ENCODE measurements around the gene PTPRN2.

The PTPRN2 gene

DNA sequence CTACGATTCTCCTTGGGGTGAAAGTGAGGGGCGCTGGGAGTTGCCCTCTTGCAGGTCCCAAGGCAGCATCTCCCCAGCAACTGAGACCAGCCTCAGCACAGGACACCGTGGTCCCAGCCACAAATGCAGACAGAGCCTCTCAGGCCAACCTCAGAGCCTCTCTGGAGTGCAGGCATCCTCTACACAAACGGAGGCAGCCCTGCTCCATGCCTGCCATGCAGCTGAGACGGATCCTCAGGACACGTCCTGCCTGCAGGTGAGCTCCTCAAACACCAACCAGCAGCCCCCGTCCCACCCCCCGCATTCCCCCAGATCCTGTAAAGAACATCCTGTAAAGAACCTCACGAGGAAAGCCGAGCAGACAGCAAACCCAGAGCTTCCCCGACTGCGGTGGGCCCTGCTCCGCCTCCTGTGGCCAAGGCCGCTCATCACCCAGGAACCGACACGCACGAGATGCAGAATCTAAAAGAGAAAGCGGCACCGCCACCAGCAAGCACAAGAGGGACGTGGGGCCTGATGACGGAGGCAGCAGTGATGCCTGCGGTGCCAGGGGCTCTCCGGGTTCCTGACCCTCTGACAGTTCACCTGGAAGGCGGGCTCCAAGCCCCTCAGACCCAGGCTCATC, 186.9 kb downstream of the PTPRN2 start:
- DNase-seq (ENCODE audit: low spot score): no peak

- DNase-seq (ENCODE audit: low spot score): no peak
Observed at GRCh38 chr7:158399762-158400161, 187.9 kb downstream of the PTPRN2 start.

DNA sequence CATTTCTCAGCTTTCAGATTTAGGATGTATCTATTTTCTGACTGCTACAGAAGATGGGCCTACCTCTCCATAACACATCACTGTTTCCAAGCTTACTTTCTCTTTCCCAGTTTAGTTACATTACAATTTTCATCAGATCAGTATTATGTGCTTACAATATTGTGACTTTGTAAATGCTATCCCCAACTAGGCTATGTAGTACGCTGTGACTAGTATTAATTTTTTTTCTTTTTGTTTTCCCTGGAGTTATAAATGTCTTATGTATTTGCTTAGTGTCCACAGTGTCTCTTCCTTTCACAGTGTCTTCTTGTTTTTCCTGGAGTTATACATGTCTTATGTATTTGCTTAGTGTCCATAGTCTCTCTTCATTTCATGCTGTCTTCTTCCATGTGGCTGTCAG, 188.9 kb downstream of the PTPRN2 start:
- no peak for DNase-seq (ENCODE audit: low spot score)

GRCh38 chr7:158397885-158398284, 189.7 kb downstream of the PTPRN2 start:
- DNase-seq (ENCODE audit: low spot score): no peak

DNA sequence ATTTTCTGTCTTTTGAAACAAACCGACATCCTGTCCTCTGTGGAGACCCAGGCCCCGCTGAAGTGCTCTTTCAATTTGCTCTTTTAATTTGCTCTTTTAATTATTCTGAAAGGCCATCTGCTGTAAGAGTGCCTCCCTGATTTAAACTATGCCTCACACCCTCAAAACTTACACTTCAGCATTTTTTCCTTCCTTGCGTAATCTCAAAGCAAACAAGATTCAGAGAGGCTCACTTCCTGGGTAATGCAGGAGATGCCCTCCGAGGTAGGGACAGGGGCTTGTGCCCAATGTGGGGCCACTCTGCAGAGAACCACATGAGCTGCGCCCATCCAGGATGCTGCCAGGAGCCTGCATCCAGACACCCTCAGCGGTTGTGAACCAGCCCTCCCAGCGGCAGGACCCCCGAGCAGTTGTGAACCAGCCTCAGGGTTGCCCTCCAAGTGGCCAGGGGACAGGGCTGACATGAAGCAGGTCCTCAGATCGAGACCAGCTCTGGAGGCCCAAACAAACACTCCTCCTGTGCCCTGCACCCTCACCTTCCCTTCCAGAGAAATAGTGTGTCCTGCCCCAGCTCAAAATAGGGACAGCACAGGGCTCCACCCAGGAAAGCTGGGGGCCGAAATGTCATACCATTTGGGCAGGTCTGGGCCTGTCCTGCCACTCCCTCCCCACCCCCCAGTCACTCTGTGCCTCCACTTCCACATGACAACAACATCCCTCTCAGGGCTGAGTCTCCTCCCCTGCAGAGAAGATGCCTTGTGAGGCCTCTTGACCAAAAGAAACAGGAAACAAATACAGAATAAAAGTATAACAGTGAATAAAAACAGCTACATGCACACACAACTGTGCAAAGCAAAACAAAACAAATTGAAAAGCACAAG, 190.4 kb downstream of the PTPRN2 start:
- no peak for DNase-seq (ENCODE audit: low spot score)

- no peak for DNase-seq (ENCODE audit: low spot score)
Observed at GRCh38 chr7:158396301-158396905, 191.2 kb downstream of the PTPRN2 start.

DNA sequence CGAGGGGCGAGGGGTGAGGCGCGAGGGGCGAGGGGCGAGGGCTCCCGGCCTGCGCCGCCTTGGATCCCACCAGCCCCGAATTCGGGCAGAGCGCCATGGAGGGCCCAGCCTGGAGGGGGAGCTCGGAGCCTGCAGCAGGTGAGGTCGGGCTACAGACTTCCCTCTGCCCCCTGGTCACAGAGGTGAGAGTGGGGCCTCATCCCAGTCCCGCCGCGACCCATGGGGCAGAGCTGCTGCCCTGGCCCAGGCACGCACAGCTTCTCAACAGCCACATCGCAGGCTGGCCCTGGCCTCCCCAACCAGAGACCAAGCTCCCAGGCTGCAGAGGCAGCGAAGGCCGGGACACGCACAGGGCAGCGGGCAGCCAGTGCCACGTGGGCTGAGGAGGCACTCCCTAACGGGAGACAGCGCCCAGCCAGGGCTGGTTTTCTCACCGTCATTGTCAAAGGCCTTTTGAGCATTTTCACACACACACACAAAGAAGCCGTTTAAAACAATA, 191.8 kb downstream of the PTPRN2 start:
- DNase-seq (ENCODE audit: low spot score): no peak

GRCh38 chr7:158395349-158395748, 192.3 kb downstream of the PTPRN2 start:
- DNase-seq (ENCODE audit: low spot score): no peak

GRCh38 chr7:158394936-158395335, 192.7 kb downstream of the PTPRN2 start:
- peak; percentile 4 for DNase-seq (ENCODE audit: low spot score)

DNA sequence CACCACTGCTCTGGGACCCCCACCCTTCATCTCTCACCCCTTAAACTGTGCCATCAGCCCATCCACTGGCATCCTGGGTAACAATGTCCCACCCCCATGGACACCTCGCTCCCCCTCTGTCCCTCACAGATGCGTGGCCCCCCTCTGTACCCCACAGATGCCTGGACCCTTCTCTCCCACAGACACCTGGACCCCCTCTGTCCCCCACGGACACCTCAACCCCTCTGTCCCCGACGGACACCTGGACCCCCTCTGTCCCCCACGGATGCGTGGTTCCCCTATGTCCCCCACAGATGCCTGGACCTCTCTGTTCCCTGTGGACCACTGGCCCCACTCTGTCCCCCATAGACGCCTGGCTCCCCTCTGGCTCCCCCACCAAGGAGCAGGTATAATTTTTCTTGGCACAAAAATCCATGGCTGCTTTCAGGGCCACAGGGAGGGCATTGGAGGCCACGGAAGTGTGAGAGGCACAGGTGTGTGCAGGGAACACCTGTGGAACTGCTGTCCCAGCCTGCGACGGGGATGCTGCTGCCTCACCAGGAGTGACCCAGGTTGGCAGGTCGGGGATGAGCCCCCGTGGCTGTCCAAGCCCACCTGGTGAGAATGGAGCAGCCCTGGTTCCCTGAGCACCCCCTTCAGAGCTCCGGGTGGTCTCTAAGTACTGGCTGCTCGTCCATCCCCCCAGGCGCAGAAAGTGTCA, 193.5 kb downstream of the PTPRN2 start:
- DNase-seq (ENCODE audit: low spot score): no peak

GRCh38 chr7:158392251-158392650, 195.4 kb downstream of the PTPRN2 start:
- DNase-seq (ENCODE audit: low spot score): no peak

DNA sequence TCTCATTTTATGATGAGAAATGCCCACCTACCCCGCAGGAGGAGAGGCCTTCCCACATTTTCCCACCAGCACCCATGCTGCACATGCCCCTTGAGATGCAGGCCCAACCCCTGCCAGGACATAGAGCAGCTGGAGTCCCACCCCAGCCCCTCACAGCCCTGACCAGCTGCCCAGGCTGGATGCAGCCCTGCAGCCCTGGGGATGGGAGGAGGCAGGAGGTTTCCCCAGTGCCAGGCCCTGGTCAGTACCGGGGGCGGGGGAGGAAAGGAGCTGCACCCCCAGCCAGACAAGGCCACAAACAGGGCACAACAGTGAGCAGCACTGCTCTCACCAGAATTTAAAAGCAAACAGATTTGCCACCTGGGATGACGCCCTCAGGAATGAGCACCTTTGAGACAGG, 196.1 kb downstream of the PTPRN2 start:
- no peak for DNase-seq (ENCODE audit: low spot score)

DNA sequence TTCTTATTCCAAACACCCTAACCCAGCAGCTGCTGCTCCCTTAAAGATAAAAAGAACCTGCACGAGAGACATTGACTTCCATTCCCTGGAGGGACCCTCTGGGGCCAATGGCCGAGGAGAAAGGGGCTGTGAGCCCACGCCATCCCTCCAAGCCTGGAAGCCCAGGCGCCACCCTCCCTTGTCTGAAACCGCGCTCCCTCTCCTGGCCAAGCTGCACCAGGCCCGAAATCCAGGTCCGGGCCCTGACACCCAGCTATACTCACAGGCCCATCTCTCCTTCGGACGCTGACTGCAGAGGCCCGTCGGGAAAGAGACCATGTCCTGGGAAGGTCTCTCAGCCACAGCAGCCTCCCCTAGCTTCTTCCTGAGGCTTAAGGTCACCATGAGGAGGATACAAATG, 196.5 kb downstream of the PTPRN2 start:
- no peak for DNase-seq (ENCODE audit: low spot score)

GRCh38 chr7:158390460-158390859, 197.2 kb downstream of the PTPRN2 start:
- no peak for DNase-seq (ENCODE audit: low spot score)

DNA sequence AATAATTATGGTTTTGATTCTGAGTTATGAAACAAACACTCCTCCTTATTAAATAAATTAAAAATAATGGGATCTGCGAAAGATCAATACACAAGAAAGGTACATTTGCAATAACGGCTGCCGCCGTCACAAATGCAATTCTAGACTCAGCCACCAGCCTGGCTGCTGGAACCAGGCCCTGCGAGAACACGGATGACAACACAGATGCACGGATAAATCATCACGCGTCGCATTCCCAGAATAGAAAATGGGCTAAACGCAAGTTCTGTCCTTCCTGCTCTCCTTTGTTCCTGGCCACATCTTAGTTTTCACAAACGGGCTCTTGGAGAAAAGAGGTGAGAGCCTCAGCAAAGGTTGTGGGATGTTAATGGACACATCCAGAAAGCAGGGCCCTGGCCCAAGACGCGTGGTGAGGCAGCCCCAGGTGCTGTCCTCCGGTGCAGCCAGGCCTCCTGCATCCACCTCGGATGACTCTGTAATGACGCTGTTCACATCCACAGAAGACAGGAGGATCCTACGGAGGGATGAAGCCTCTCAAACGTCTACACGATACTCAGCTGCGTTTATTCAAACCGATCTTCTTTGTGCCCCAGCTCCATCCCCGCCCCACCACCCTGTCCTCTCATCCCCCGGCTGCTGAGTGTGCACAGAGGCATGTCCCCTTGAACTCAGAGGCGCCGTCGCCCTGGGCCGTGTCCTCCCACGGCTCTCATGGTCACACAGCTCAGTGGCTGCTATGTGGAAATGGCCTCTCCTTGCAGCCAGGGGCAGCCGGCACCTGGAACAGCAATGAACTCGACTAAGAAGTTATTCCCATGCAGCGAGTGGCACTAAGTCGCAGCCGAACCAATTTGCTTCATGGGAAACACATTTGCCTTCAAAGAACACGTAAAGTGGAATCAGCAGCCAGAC, 197.9 kb downstream of the PTPRN2 start:
- DNase-seq (ENCODE audit: low spot score): no peak

DNA sequence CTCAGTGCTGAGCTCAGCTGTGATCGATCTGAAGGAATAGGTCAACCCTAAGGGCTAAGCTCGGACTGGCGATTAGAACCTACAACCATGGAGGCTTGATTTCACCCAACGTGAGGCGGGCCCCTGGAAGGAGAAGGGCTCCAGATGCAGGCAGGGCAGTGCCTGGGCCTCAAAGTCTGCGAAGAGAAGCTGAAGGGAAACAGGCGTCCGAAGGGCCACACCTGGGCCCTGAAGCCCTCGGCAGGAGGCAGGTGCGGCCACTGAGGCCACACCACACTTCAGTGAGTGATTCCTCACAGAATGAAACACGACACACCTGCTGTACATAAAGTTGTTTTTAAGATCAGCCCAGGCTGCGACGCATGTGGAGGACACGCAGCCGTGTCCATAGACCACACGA, 198.7 kb downstream of the PTPRN2 start:
- no peak for DNase-seq (ENCODE audit: low spot score)

- DNase-seq (ENCODE audit: low spot score): no peak
Observed at GRCh38 chr7:158388072-158388471, 199.6 kb downstream of the PTPRN2 start.

DNA sequence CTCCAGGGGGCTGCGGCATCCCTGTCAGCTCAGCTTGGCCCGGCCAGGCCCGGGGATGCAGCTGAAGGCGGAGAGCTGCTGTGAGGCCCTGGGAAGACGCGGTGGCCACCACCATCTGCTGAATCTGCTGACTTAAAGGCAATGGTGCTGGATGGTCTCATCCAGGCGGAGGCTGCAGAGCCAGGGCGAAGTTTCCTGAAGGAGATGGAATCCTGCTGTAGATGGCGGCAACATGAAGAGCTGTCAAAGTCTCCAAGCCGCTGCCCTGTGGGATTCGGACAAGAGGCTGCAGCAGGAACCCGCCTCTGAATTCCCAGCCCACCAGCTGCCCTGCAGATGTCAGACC, 200.1 kb downstream of the PTPRN2 start:
- no peak for DNase-seq (ENCODE audit: low spot score)

DNA sequence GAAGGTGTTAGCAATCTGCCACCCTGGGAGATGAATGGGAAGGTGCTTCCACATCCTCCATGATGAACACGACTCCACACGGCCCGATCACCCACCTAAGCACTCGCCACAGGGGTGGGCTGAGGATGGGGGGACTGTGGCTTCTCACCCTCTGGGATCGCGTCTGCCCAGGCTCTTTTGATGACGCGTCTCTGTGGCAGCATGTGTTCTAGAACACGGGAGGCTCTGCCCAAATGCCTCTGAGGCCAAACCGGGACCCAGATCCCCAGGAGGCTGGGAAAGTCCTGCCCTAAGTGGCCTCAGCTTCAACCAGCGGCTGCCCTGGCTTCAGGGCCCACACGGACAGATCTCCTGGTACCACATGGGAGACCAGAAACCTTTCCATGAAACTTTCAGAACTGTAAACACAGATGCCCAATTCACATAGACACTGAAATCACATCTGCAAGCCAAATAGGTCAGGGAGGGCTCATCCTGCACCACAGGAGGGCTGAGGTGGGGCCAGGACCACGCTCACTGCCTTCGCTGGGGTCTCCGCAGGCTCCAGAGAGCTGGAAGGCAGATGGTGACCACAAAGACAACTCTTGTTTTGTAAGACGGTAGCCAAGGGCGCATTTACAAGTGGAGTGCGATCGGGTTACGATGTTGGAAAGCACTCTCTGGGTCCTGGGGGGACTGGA, 200.6 kb downstream of the PTPRN2 start:
- no peak for DNase-seq (ENCODE audit: low spot score)

DNA sequence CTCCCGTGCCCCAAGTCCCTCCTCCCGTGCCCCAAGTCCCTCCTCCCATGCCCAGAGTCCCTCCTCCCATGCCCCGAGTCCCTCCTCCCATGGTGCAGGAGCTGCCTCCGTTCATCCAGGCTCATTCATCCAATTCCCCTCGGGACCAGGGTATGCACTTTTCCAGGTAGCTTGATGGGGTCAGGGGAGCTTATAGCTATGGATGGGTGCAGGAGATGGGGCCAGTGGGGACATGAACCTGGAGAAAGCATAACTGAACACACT, 201.3 kb downstream of the PTPRN2 start:
- DNase-seq (ENCODE audit: low spot score): no peak

Measured in hematopoietic multipotent progenitor cell treated with erythropoietin and hydrocortisone succinate and interleukin-3 and kit ligand, for 15 days (in vitro differentiated cells).